ENCODE measurements around the gene C16orf54. TPM values are rescaled to one million over a fixed set of nuclear protein-coding genes. Genes with fewer than 3 reads are reported as not detected.
"Not testable (repeated sequence)": the region's sequence is repeated elsewhere in the genome, so short reads cannot be mapped to it uniquely, and the experiment has no call there.

C16orf54 gene
- total RNA-seq, 4 donors from 2014 or later: 0.27 to 1.1 TPM; not detected in 2

DNA sequence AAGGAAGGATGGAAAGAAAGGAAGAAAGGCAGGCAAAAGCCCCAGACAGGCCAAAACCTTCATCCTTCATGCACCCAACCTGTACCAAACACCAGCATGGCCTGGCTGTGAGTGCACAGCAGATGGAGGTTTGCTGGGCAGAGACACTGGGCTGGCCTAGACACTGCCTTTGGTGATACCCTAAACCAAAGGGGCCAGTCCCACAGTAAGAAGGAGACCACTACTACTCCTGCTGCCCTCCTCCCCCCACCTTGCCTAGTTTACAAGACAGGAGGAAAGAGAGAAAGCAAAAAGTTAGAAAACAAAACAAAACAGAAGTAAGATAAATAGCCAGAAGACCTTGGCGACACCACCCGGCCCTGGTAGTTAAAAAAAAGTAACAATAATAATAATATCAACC lies 47.7 kb downstream of the C16orf54 start:
- no peak for TF ChIP-seq POLR2A (IDR thresholded peaks at IDR 0.05)
- TF ChIP-seq, protein P1, sequence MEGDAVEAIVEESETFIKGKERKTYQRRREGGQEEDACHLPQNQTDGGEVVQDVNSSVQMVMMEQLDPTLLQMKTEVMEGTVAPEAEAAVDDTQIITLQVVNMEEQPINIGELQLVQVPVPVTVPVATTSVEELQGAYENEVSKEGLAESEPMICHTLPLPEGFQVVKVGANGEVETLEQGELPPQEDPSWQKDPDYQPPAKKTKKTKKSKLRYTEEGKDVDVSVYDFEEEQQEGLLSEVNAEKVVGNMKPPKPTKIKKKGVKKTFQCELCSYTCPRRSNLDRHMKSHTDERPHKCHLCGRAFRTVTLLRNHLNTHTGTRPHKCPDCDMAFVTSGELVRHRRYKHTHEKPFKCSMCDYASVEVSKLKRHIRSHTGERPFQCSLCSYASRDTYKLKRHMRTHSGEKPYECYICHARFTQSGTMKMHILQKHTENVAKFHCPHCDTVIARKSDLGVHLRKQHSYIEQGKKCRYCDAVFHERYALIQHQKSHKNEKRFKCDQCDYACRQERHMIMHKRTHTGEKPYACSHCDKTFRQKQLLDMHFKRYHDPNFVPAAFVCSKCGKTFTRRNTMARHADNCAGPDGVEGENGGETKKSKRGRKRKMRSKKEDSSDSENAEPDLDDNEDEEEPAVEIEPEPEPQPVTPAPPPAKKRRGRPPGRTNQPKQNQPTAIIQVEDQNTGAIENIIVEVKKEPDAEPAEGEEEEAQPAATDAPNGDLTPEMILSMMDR (IDR thresholded peaks at IDR 0.05): no peak
- no peak overlapping the region for H3K4me3 ChIP-seq (ENCODE audit: low read depth, poor library complexity, severe bottlenecking)
- DNase-seq (ENCODE audit: low spot score in 2 of 2): no peak
- WGBS, 2 donors: 76 to 81% methylated on average over 2 of the region's 2 CpGs
- intact Hi-C loops (cut with DNase I; ENCODE audit: low total_unique reads): loop anchor here (5.0 kb wide), 1 partner anchor 329 kb away; no protein-coding TSS in a partner anchor

DNA sequence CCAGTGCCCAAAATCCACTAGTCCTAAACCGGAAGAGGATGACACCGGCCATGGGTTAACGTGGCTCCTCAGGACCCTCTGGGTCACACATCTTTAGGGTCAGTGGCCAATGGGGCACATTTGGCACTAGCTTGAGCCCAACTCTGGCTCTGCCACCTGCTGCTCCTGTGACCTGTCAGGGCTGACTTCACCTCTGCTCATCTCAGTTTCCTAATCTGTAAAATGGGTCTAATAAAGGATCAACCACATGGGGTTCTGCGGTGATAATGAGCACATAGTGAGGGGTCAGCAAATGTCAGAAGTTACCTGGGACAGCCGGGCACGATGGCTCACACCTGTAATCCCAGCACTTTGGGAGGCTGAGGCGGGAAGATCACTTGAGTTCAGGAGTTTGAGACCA lies 48.4 kb downstream of the C16orf54 start:
- 95 to 97% methylated on average over 7 of the region's 7 CpGs for WGBS, 2 donors
- no peak for DNase-seq (ENCODE audit: low spot score in 2 of 2)
- no peak for TF ChIP-seq POLR2A (IDR thresholded peaks at IDR 0.05)
- intact Hi-C loops (cut with DNase I; ENCODE audit: low total_unique reads): loop anchor here (5.0 kb wide), 1 partner anchor 330 kb away; no protein-coding TSS in a partner anchor
- H3K4me3 ChIP-seq (ENCODE audit: low read depth, poor library complexity, severe bottlenecking): no peak overlapping the region

DNA sequence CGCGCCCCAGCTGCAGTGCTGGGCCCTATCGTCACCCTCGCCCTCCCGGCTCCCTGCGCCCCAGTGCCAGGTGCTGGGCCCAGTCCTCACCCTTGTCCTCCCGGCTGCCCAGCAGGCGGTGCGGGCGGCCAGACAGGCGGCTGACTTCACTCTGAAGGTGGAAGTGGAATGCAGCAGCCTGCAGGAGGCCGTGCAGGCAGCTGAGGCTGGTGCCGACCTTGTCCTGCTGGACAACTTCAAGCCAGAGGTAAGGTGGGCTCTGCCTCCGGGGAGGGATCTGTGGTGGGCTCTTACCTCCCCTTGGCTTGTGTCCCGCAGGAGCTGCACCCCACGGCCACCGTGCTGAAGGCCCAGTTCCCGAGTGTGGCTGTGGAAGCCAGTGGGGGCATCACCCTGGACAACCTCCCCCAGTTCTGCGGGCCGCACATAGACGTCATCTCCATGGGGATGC lies 48.9 kb downstream of the C16orf54 start:
- DNase-seq (ENCODE audit: low spot score in 2 of 2): no peak
- no peak overlapping the region for H3K4me3 ChIP-seq (ENCODE audit: low read depth, poor library complexity, severe bottlenecking)
- TF ChIP-seq POLR2A (IDR thresholded peaks at IDR 0.05): no peak
- TF ChIP-seq, protein P1 (IDR thresholded peaks at IDR 0.05): no peak
- intact Hi-C loops (cut with DNase I; ENCODE audit: low total_unique reads): loop anchor here (5.0 kb wide), 1 partner anchor 330 kb away; no protein-coding TSS in a partner anchor
- 89 to 94% methylated on average over 21 of the region's 21 CpGs for WGBS, 2 donors

DNA sequence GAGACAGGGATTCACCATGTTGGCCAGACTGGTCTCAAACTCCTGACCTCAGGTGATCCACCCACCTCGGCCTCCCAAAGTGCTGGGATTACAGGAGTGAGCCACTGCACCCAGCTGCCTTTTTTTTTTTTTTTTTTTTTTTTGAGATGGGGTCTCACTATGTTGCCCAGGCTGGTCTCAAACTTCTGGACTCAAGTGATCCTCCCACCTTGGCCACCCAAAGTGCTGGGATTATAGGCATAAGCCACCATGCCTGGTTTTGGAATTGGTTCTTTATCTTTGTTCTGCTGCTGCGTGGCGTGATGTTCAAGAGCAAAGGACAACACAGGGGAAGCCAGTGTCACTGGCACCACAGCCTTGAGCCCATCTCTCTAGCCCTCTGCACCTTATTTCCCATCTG lies 50.1 kb downstream of the C16orf54 start:
- H3K4me3 ChIP-seq (ENCODE audit: low read depth, poor library complexity, severe bottlenecking); DNase-seq (ENCODE audit: low spot score in 2 of 2): not testable (repeated sequence)
- intact Hi-C loops (cut with DNase I; ENCODE audit: low total_unique reads): loop anchor here (5.0 kb wide), 1 partner anchor 332 kb away; no protein-coding TSS in a partner anchor
- 92 to 96% methylated on average over 3 of the region's 3 CpGs for WGBS, 2 donors

DNA sequence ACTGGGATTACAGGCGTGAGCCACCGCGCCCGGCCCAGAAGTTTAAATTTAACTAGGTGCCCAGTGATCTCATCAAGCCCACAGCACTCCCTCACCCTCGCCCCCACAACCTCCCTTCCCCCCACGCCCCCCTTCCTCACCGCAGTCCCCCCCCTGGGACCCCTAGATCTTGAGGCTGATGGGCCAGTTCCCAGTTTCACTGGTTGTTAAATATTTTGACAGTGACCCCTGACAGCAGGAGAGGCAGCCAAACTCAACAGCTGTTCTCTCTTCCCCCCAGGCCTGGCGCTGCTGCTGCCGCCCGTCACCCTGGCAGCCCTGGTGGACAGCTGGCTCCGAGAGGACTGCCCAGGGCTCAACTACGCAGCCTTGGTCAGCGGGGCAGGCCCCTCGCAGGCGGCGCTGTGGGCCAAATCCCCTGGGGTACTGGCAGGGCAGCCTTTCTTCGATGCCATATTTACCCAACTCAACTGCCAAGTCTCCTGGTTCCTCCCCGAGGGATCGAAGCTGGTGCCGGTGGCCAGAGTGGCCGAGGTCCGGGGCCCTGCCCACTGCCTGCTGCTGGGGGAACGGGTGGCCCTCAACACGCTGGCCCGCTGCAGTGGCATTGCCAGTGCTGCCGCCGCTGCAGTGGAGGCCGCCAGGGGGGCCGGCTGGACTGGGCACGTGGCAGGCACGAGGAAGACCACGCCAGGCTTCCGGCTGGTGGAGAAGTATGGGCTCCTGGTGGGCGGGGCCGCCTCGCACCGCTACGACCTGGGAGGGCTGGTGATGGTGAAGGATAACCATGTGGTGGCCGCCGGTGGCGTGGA lies 51.2 kb downstream of the C16orf54 start:
- WGBS, 2 donors: 83% methylated on average over 32 to 36 of the region's 41 CpGs
- TF ChIP-seq, protein P1 (IDR thresholded peaks at IDR 0.05): no peak
- TF ChIP-seq POLR2A (IDR thresholded peaks at IDR 0.05): no peak
- no peak overlapping the region for H3K4me3 ChIP-seq (ENCODE audit: low read depth, poor library complexity, severe bottlenecking)
- no peak for DNase-seq (ENCODE audit: low spot score in 2 of 2)
- intact Hi-C loops (cut with DNase I; ENCODE audit: low total_unique reads): loop anchor here (5.0 kb wide), 1 partner anchor 333 kb away; no protein-coding TSS in a partner anchor

DNA sequence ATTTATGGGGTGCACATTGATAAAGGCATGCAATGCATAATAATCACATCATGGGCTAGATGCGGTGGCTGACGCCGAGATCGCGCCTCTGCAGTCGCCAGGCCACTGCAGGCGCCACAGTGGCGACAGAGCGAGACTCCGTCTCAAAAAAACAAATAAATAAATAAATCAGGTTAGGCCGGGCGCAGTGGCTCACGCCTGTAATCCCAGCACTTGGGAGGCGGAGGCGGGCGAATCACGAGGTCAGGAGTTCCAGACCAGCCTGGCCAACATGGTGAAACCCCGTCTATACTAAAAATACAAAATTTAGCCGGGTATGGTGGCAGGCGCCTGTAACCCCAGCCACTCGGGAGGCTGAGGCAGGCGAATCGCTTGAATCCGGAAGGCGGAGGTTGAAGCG lies 53.2 kb downstream of the C16orf54 start:
- 96 to 98% methylated on average over 26 of the region's 26 CpGs for WGBS, 2 donors
- H3K4me3 ChIP-seq (ENCODE audit: low read depth, poor library complexity, severe bottlenecking); DNase-seq (ENCODE audit: low spot score in 2 of 2); intact Hi-C loops (cut with DNase I; ENCODE audit: low total_unique reads): not testable (repeated sequence)

Other genes with a start within 250 kb of the C16orf54 start
- 10 to 100 TPM; 37.6 to 64.2 (median 53.1) TPM for gene NPIPB12, start 239.6 kb downstream of the C16orf54 start, total RNA-seq
- 1 to 10 TPM; 4.0 to 5.7 (median 4.7) TPM for gene SPN, start 82.7 kb downstream of the C16orf54 start, total RNA-seq
- 1 to 10 TPM; 1.9 to 3.6 (median 2.7) TPM for gene QPRT, start 66.8 kb downstream of the C16orf54 start, total RNA-seq
- not detected for gene ZG16, start 32.3 kb upstream of the C16orf54 start, total RNA-seq
- gene KIF22, start 44.8 kb upstream of the C16orf54 start, total RNA-seq: 10 to 100 TPM; 36.8 to 81.2 (median 44.9) TPM
- gene MAZ, start 60.5 kb upstream of the C16orf54 start, total RNA-seq: 100 to 1,000 TPM in 1 of 4 donors, 10 to 100 TPM in 3; 62.1 to 101 (median 84.8) TPM
- gene PRRT2, start 66.2 kb upstream of the C16orf54 start, total RNA-seq: 1 to 10 TPM in 3 of 4 donors, not detected in 1; 1.1 to 3.6 (median 1.4) TPM
- gene PAGR1, start 70.2 kb upstream of the C16orf54 start, total RNA-seq: 10 to 100 TPM; 28.0 to 33.5 (median 32.1) TPM
- gene MVP, start 74.5 kb upstream of the C16orf54 start, total RNA-seq: 10 to 100 TPM; 58.2 to 94.1 (median 70.4) TPM
- 100 to 1,000 TPM in 3 of 4 donors, 10 to 100 TPM in 1; 83.4 to 122 (median 108) TPM for gene CDIPT, start 117.2 kb upstream of the C16orf54 start, total RNA-seq
- gene SEZ6L2, start 153.6 kb upstream of the C16orf54 start, total RNA-seq: 100 to 1,000 TPM in 1 of 4 donors, 1 to 10 TPM in 3; 1.4 to 100 (median 3.1) TPM
- not detected for gene ASPHD1, start 154.5 kb upstream of the C16orf54 start, total RNA-seq
- 10 to 100 TPM; 19.7 to 34.4 (median 26.0) TPM for gene KCTD13, start 180.2 kb upstream of the C16orf54 start, total RNA-seq
- gene TMEM219, start 216.1 kb upstream of the C16orf54 start, total RNA-seq: 100 to 1,000 TPM; 118 to 143 (median 130) TPM
- 10 to 100 TPM; 35.5 to 47.9 (median 38.1) TPM for gene TAOK2, start 227.9 kb upstream of the C16orf54 start, total RNA-seq
- 10 to 100 TPM; 13.7 to 28.9 (median 21.5) TPM for gene HIRIP3, start 249.6 kb upstream of the C16orf54 start, total RNA-seq

Measured in lower leg skin (tissue), 4 donors.